CD4-positive, alpha-beta T cell treated with Interleukin-2 at 100 ng/mL for 4 hours (primary cell): ENCODE measurements around the gene PTCHD4.
"Not testable (repeated sequence)": the region's sequence is repeated elsewhere in the genome, so short reads cannot be mapped to it uniquely, and the experiment has no call there.

Experiments used
- DNase-seq: peaks from one replicate; pipeline ENCODE4 v3.0.0-alpha.2; 2020; ENCODE audit warnings: low spot score

The PTCHD4 gene

GRCh38 chr6:48111143-48111506 is at the start of gene PTCHD4:
PTCHD4 (minus strand) TSS chr6:48111197; CDS start chr6:48068957, 42,240 bp downstream.
- DNase-seq, result no peak

- no peak for DNase-seq
Measured at GRCh38 chr6:48151142-48151541, 40.1 kb upstream of the PTCHD4 start.

GRCh38 chr6:48150701-48151100 is 39.7 kb upstream of the PTCHD4 start:
- DNase-seq, result no peak

GRCh38 chr6:48147051-48147450 is 36.1 kb upstream of the PTCHD4 start:
- DNase-seq, result no peak

GRCh38 chr6:48144021-48144420 is 33.0 kb upstream of the PTCHD4 start:
- no peak for DNase-seq

GRCh38 chr6:48141975-48142374 is 31.0 kb upstream of the PTCHD4 start:
- DNase-seq, result no peak

GRCh38 chr6:48139818-48140614 is 29.0 kb upstream of the PTCHD4 start:
- DNase-seq, result no peak

GRCh38 chr6:48136856-48137255 is 25.9 kb upstream of the PTCHD4 start:
- no peak for DNase-seq

GRCh38 chr6:48135323-48136084 is 24.5 kb upstream of the PTCHD4 start:
- DNase-seq, result no peak

- DNase-seq, result no peak
Measured at GRCh38 chr6:48134246-48134645, 23.2 kb upstream of the PTCHD4 start.

GRCh38 chr6:48123601-48124000 is 12.6 kb upstream of the PTCHD4 start:
- no peak for DNase-seq

- not testable (repeated sequence) for DNase-seq
Measured at GRCh38 chr6:48121983-48122749, 11.2 kb upstream of the PTCHD4 start.

- DNase-seq, result no peak
Measured at GRCh38 chr6:48116699-48117645, 6.0 kb upstream of the PTCHD4 start.

- no peak for DNase-seq
Measured at GRCh38 chr6:48113130-48113529, 2.1 kb upstream of the PTCHD4 start.

GRCh38 chr6:48111575-48111974 is 578 bp upstream of the PTCHD4 start:
- no peak for DNase-seq

GRCh38 chr6:48110436-48111142 is 408 bp downstream of the PTCHD4 start:
- DNase-seq, result no peak

GRCh38 chr6:48109944-48110343 is 1.1 kb downstream of the PTCHD4 start:
- DNase-seq, result no peak

- DNase-seq, result not testable (repeated sequence)
Measured at GRCh38 chr6:48102476-48103195, 8.4 kb downstream of the PTCHD4 start.

- no peak for DNase-seq
Measured at GRCh38 chr6:48101290-48101689, 9.7 kb downstream of the PTCHD4 start.

- no peak for DNase-seq
Measured at GRCh38 chr6:48100588-48100895, 10.5 kb downstream of the PTCHD4 start.
